CD14-positive monocyte (primary cell): ENCODE results near the gene PDLIM7. TPM values are rescaled to one million over a fixed set of nuclear protein-coding genes. Genes with fewer than 3 reads are reported as not detected.

ENCODE experiments used
- DNase-seq, 3 donors: peaks; one replicate each; pipeline ENCODE4 v3.0.0-alpha.2; 2011 to 2022
- H2AFZ ChIP-seq: 2 replicates; pipeline ENCODE4 v1.6.0; 2012; ENCODE audit warnings: mild to moderate bottlenecking, low read depth, low read length, inconsistent platforms; ENCODE audit not compliant: insufficient read depth, poor library complexity, severe bottlenecking
- H3K27ac ChIP-seq, 2 donors: 1 replicate in 1 of 2; 2 replicates in 1 of 2; pipeline ENCODE4 v1.5.1; 2012 to 2013; ENCODE audit warnings: low read length in 2 of 2, control low read depth in 1 of 2, inconsistent platforms in 1 of 2, low read depth in 1 of 2, mild to moderate bottlenecking in 1 of 2
- H3K27me3 ChIP-seq, 2 donors: one replicate each; pipeline versions ENCODE4 v1.6.0 to v1.6.1; 2011 to 2013; ENCODE audit warnings: low read length in 2 of 2; ENCODE audit not compliant: control insufficient read depth in 2 of 2, insufficient read depth in 2 of 2
- H3K36me3 ChIP-seq, 2 donors: replicated peaks in 1 of 2; 1 replicate in 1 of 2; 2 replicates in 1 of 2; pipeline versions ENCODE4 v1.5.1 to v1.6.1; 2012 to 2013; ENCODE audit warnings: low read length in 2 of 2, control low read depth in 1 of 2, inconsistent platforms in 1 of 2, mild to moderate bottlenecking in 1 of 2; ENCODE audit not compliant: insufficient read depth in 2 of 2, control insufficient read depth in 1 of 2
- H3K4me1 ChIP-seq, 2 donors: 1 replicate in 1 of 2; 2 replicates in 1 of 2; pipeline versions ENCODE4 v1.5.1 to v1.6.1; 2012 to 2013; ENCODE audit warnings: low read length in 2 of 2, control low read depth in 1 of 2, inconsistent platforms in 1 of 2, mild to moderate bottlenecking in 1 of 2, moderate library complexity in 1 of 2; ENCODE audit not compliant: insufficient read depth in 2 of 2, control insufficient read depth in 1 of 2
- H3K4me2 ChIP-seq: replicated peaks from 2 replicates; pipeline ENCODE3; 2012; ENCODE audit warnings: low read length, moderate library complexity, mild to moderate bottlenecking; ENCODE audit not compliant: poor library complexity, severe bottlenecking; ENCODE audit errors: extremely low read depth
- H3K4me3 ChIP-seq, 3 experiments: fragments of 200-600 bp in 1 of 3; sonication (generic) in 1 of 3; replicated peaks in 1 of 3; 1 replicate in 2 of 3; 2 replicates in 1 of 3; pipeline ENCODE4 v1.5.1; 2011 to 2013; ENCODE audit warnings: low read length in 3 of 3, mild to moderate bottlenecking in 3 of 3, control low read depth in 2 of 3, low read depth in 2 of 3, inconsistent platforms in 1 of 3, moderate library complexity in 1 of 3
- H3K79me2 ChIP-seq: 2 replicates; pipeline ENCODE4 v1.6.0; 2012; ENCODE audit warnings: mild to moderate bottlenecking, control low read depth, inconsistent platforms, low read length, moderate library complexity; ENCODE audit not compliant: insufficient read depth
- H3K9ac ChIP-seq: 2 replicates; pipeline ENCODE4 v1.6.0; 2017; ENCODE audit warnings: low read length, mild to moderate bottlenecking; ENCODE audit not compliant: insufficient read depth, poor library complexity, severe bottlenecking
- H3K9me3 ChIP-seq, 2 donors: replicated peaks in 1 of 2; 1 replicate in 1 of 2; 2 replicates in 1 of 2; pipeline versions ENCODE4 v1.5.1 to v1.6.1; 2012 to 2013; ENCODE audit warnings: low read length in 2 of 2, control low read depth in 1 of 2; ENCODE audit not compliant: control insufficient read depth in 1 of 2, insufficient read depth in 1 of 2
- H4K20me1 ChIP-seq: 2 replicates; pipeline ENCODE4 v1.6.0; 2012; ENCODE audit warnings: mild to moderate bottlenecking, low read length, control low read depth, moderate library complexity; ENCODE audit not compliant: insufficient read depth
- H3K27ac Mint-ChIP-seq, 7 donors: one replicate each; pipeline ENCODE4 v1.8.0; 2020; ENCODE audit warnings: mild to moderate bottlenecking in 7 of 7, mixed read lengths in 7 of 7, moderate library complexity in 6 of 7, inconsistent platforms in 2 of 7
- H3K27me3 Mint-ChIP-seq, 3 donors: one replicate each; pipeline ENCODE4 v1.8.0; 2021 to 2022; ENCODE audit warnings: low read depth in 3 of 3, mild to moderate bottlenecking in 3 of 3, mixed read lengths in 3 of 3, moderate library complexity in 3 of 3, inconsistent platforms in 1 of 3
- H3K36me3 Mint-ChIP-seq, 2 donors: one replicate each; pipeline ENCODE4 v1.8.0; 2020; ENCODE audit warnings: mixed read lengths in 2 of 2, inconsistent platforms in 1 of 2, mild to moderate bottlenecking in 1 of 2
- H3K4me1 Mint-ChIP-seq: one replicate; pipeline ENCODE4 v1.8.0; 2020; ENCODE audit warnings: mild to moderate bottlenecking, mixed read lengths
- H3K4me3 Mint-ChIP-seq, 2 donors: one replicate each; pipeline ENCODE4 v1.8.0; 2020; ENCODE audit warnings: mild to moderate bottlenecking in 2 of 2, mixed read lengths in 2 of 2, moderate library complexity in 1 of 2
- H3K9me3 Mint-ChIP-seq, 7 donors: one replicate each; pipeline ENCODE4 v1.8.0; 2020 to 2022; ENCODE audit warnings: mixed read lengths in 7 of 7, mild to moderate bottlenecking in 6 of 7, moderate library complexity in 6 of 7, inconsistent platforms in 2 of 7
- WGBS: methylation state at CpG from one replicate; pipeline ENCODE4 v1.1.5; 2013; ENCODE audit warnings: missing lambda C conversion rate; ENCODE audit not compliant: insufficient coverage; 5-methylcytosine and 5-hydroxymethylcytosine counted together
- intact Hi-C, 2 donors: fragments of 100-400 bp; cut with micrococcal nuclease; formaldehyde crosslinking; loops; one replicate each; pipeline versions ENCODE4 v1.15.0 to v1.15.1; 2023
- polyA plus RNA-seq, 3 donors: library from polyadenylated mRNA; depleted of rRNA in 1 of 3; unstranded in 2 of 3; stranded (reverse) in 1 of 3; fragments of 300-500 nt in 2 of 3; fragments of >200 nt in 1 of 3; fragmentation: Illumina TruSeq in 2 of 3; gene quantifications; 1 replicate in 2 of 3; 2 replicates in 1 of 3; pipeline ENCODE4 v1.2.3, GENCODE V29; 2012 to 2021
- TF ChIP-seq, protein P1 (sequence below): fragments of 200-600 bp; IDR thresholded peaks from one replicate; pipeline ENCODE4 v1.8.0; 2022; ENCODE audit warnings: antibody characterized with exemption, mild to moderate bottlenecking

Gene PDLIM7
- polyA plus RNA-seq, 3 donors, result 21.6 to 126 (median 27.2) TPM

GRCh38 chr5:177510567-177511053, 13.2 kb upstream of the PDLIM7 start:
- Histone ChIP-seq H2AFZ (peak overlapping the region; percentile 69), H3K36me3 (peaks cover 45 to 54% of the 10 kb centered on the region in 2 donors), H3K27ac (peak overlapping the region; percentile 98 to 100), H3K79me2 (peaks cover 73% of the 10 kb centered on the region), H4K20me1 (peaks cover 37% of the 10 kb centered on the region), H3K4me2 (peak overlapping the region; percentile 99), H3K27me3 (no peaks in the 10 kb centered on the region), H3K9me3 (no peaks in the 10 kb centered on the region), H3K4me1 (peaks cover 41 to 63% of the 10 kb centered on the region in 2 donors), H3K9ac (peak overlapping the region; percentile 99), H3K4me3 (peak overlapping the region; percentile 82 to 100 (median 96))
- peak; percentile 96 to 98 (median 97) for DNase-seq
- H3K4me1 Mint-ChIP-seq, result peaks cover 45% of the 10 kb centered on the region
- peak overlapping the region; percentile 99 to 100 (median 99) for H3K27ac Mint-ChIP-seq
- H3K9me3 Mint-ChIP-seq, result peaks cover 0 to 5% (median 0%) of the 10 kb centered on the region in 7 donors
- TF ChIP-seq, protein P1, sequence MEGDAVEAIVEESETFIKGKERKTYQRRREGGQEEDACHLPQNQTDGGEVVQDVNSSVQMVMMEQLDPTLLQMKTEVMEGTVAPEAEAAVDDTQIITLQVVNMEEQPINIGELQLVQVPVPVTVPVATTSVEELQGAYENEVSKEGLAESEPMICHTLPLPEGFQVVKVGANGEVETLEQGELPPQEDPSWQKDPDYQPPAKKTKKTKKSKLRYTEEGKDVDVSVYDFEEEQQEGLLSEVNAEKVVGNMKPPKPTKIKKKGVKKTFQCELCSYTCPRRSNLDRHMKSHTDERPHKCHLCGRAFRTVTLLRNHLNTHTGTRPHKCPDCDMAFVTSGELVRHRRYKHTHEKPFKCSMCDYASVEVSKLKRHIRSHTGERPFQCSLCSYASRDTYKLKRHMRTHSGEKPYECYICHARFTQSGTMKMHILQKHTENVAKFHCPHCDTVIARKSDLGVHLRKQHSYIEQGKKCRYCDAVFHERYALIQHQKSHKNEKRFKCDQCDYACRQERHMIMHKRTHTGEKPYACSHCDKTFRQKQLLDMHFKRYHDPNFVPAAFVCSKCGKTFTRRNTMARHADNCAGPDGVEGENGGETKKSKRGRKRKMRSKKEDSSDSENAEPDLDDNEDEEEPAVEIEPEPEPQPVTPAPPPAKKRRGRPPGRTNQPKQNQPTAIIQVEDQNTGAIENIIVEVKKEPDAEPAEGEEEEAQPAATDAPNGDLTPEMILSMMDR, result no peak
- peaks cover 0 to 9% (median 3%) of the 10 kb centered on the region in 3 donors for H3K27me3 Mint-ChIP-seq
- H3K4me3 Mint-ChIP-seq, result peak overlapping the region; percentile 98 to 99
- peaks cover 56 to 75% of the 10 kb centered on the region in 2 donors for H3K36me3 Mint-ChIP-seq
- intact Hi-C loops, result loop anchor here in 1 of 2 donors (2.0 kb wide), 1 partner anchor 34 kb away; no protein-coding TSS in a partner anchor
- 0% methylated on average over 15 of the region's 15 CpGs for WGBS

GRCh38 chr5:177509991-177510566, 12.7 kb upstream of the PDLIM7 start:
- Mint-ChIP-seq H3K4me3 (peak overlapping the region; percentile 98 to 99), H3K9me3 (peaks cover 0 to 5% (median 0%) of the 10 kb centered on the region in 7 donors), H3K27me3 (peaks cover 0 to 9% (median 3%) of the 10 kb centered on the region in 3 donors), H3K36me3 (peaks cover 56 to 75% of the 10 kb centered on the region in 2 donors), H3K27ac (peak overlapping the region; percentile 99 to 100 (median 99)), H3K4me1 (peaks cover 47% of the 10 kb centered on the region)
- Histone ChIP-seq H2AFZ (no peak overlapping the region), H3K9ac (peak overlapping the region; percentile 99), H3K36me3 (peaks cover 45 to 54% of the 10 kb centered on the region in 2 donors), H3K27ac (peak overlapping the region; percentile 98 to 100), H3K79me2 (peaks cover 73% of the 10 kb centered on the region), H3K4me1 (peaks cover 43 to 64% of the 10 kb centered on the region in 2 donors), H3K4me2 (peak overlapping the region; percentile 99), H3K27me3 (no peaks in the 10 kb centered on the region), H3K9me3 (no peaks in the 10 kb centered on the region), H4K20me1 (peaks cover 43% of the 10 kb centered on the region), H3K4me3 (peak overlapping the region; percentile 82 to 100 (median 96))
- intact Hi-C loops, result loop anchor here in 1 of 2 donors (2.0 to 10.0 kb wide), 3 partner anchors 15 to 195 kb away; partner anchors contain the start of gene MXD3
- TF ChIP-seq, protein P1, result no peak
- WGBS, result 32% methylated on average over 11 of the region's 11 CpGs
- DNase-seq, result peak in 1 of 3 donors; percentile 46
